CD8-positive, alpha-beta memory T cell (primary cell): Measurements from ENCODE around the gene MORC3. TPM values are rescaled to one million over a fixed set of nuclear protein-coding genes. Genes with fewer than 3 reads are reported as not detected.
"Not testable (repeated sequence)": the region's sequence is repeated elsewhere in the genome, so short reads cannot be mapped to it uniquely, and the experiment has no call there.

ENCODE experiments used
- CTCF ChIA-PET: fragments of 350-600 bp; sonication (Branson Sonifier 250); formaldehyde crosslinking; loops from one replicate; lab custom pipeline; 2021; ENCODE audit warnings: antibody characterized with exemption; lab: Charles Lee
- POLR2A ChIA-PET: fragments of 350-600 bp; sonication (Branson Sonifier 250); formaldehyde crosslinking; loops from one replicate; lab custom pipeline; 2021; ENCODE audit warnings: antibody characterized with exemption; lab: Charles Lee
- DNase-seq, 5 donors: peaks; one replicate each; pipeline versions ENCODE4 v3.0.0 to v3.0.0-alpha.2; 2020 to 2022; ENCODE audit warnings: mixed read lengths in 1 of 5
- H3K27ac ChIP-seq: one replicate; pipeline ENCODE4 v1.7.0; 2013; ENCODE audit warnings: low read depth, mild to moderate bottlenecking, low read length, moderate library complexity
- H3K27me3 ChIP-seq: 2 replicates; pipeline ENCODE4 v1.7.0; 2013; ENCODE audit warnings: low read length, mild to moderate bottlenecking; ENCODE audit not compliant: insufficient read depth, poor library complexity, severe bottlenecking
- H3K36me3 ChIP-seq: 2 replicates; pipeline ENCODE4 v1.7.0; 2013; ENCODE audit warnings: mild to moderate bottlenecking, low read length, moderate library complexity; ENCODE audit not compliant: insufficient read depth
- H3K4me1 ChIP-seq: 2 replicates; pipeline ENCODE4 v1.7.0; 2013; ENCODE audit warnings: mild to moderate bottlenecking, low read length, moderate library complexity; ENCODE audit not compliant: insufficient read depth
- H3K4me3 ChIP-seq: 2 replicates; pipeline ENCODE4 v1.7.0; 2013; ENCODE audit warnings: mild to moderate bottlenecking, low read length
- H3K9me3 ChIP-seq: 2 replicates; pipeline ENCODE4 v1.7.0; 2013; ENCODE audit warnings: mild to moderate bottlenecking, low read length
- H3K27ac Mint-ChIP-seq, 8 donors: one replicate each; pipeline ENCODE4 v1.8.0; 2020 to 2021; ENCODE audit warnings: mixed read lengths in 8 of 8, mild to moderate bottlenecking in 6 of 8, inconsistent platforms in 3 of 8, moderate library complexity in 3 of 8
- H3K27me3 Mint-ChIP-seq, 2 donors: one replicate each; pipeline ENCODE4 v1.8.0; 2020 to 2021; ENCODE audit warnings: mixed read lengths in 2 of 2, mild to moderate bottlenecking in 1 of 2, moderate library complexity in 1 of 2
- H3K36me3 Mint-ChIP-seq, 3 donors: one replicate each; pipeline ENCODE4 v1.8.0; 2020 to 2021; ENCODE audit warnings: mixed read lengths in 3 of 3, inconsistent platforms in 1 of 3, mild to moderate bottlenecking in 1 of 3
- H3K4me1 Mint-ChIP-seq, 3 donors: one replicate each; pipeline ENCODE4 v1.8.0; 2020 to 2021; ENCODE audit warnings: mixed read lengths in 3 of 3, inconsistent platforms in 1 of 3, mild to moderate bottlenecking in 1 of 3
- H3K4me3 Mint-ChIP-seq, 7 donors: one replicate each; pipeline ENCODE4 v1.8.0; 2020 to 2021; ENCODE audit warnings: mixed read lengths in 7 of 7, mild to moderate bottlenecking in 6 of 7, moderate library complexity in 4 of 7, inconsistent platforms in 2 of 7
- H3K9me3 Mint-ChIP-seq, 5 donors: one replicate each; pipeline ENCODE4 v1.8.0; 2020 to 2022; ENCODE audit warnings: mixed read lengths in 5 of 5, mild to moderate bottlenecking in 3 of 5, moderate library complexity in 2 of 5, inconsistent platforms in 1 of 5
- polyA plus RNA-seq: library from polyadenylated mRNA; unstranded; fragments of 300-500 nt; fragmentation: Illumina TruSeq; gene quantifications from one replicate; pipeline ENCODE4 v1.2.3, GENCODE V29; 2021
- total RNA-seq, 2 experiments: library from RNA; stranded (reverse); gene quantifications; one replicate each; pipeline ENCODE4 v1.2.3, GENCODE V29; 2021

The MORC3 gene
- total and polyA plus RNA-seq, 3 experiments from 2014 or later: 19.6 to 32.2 (median 23.0) TPM

- H3K36me3 Mint-ChIP-seq: peaks cover 1 to 12% (median 9%) of the 10 kb centered on the region in 3 donors
- H3K9me3 Mint-ChIP-seq: peaks cover 0 to 6% (median 0%) of the 10 kb centered on the region in 5 donors
- peaks cover 0 to 3% of the 10 kb centered on the region in 2 donors for H3K27me3 Mint-ChIP-seq
- peaks cover 4% of the 10 kb centered on the region for H3K4me1 ChIP-seq
- peaks cover 12 to 19% (median 14%) of the 10 kb centered on the region in 3 donors for H3K4me1 Mint-ChIP-seq
- H3K36me3 ChIP-seq: no peaks in the 10 kb centered on the region
- H3K4me3 ChIP-seq: no peak overlapping the region
- no peaks in the 10 kb centered on the region for H3K27me3 ChIP-seq
- no peak overlapping the region for H3K27ac Mint-ChIP-seq
- no peaks in the 10 kb centered on the region for H3K9me3 ChIP-seq
- POLR2A ChIA-PET: no interaction called here
- H3K4me3 Mint-ChIP-seq: no peak overlapping the region
- CTCF ChIA-PET: interaction anchor here (1.5 kb wide), 1 partner anchor 18 kb away, joined by 5 read pairs; no protein-coding TSS in a partner anchor
- no peak for DNase-seq
- H3K27ac ChIP-seq: no peak overlapping the region
These were observed 3.0 kb upstream of the MORC3 start for GRCh38 chr21:36316872-36317484.

- not testable (repeated sequence) for H3K9me3 ChIP-seq, H3K27me3 Mint-ChIP-seq, H3K36me3 ChIP-seq, DNase-seq, H3K4me1 ChIP-seq, H3K27me3 ChIP-seq, H3K9me3 Mint-ChIP-seq
- H3K4me1 Mint-ChIP-seq: peaks cover 24 to 39% (median 35%) of the 10 kb centered on the region in 3 donors
- ChIA-PET CTCF (interaction anchor here (0.7 to 3.6 kb wide), 17 partner anchors 8 to 169 kb away, joined by 3 to 30 read pairs (median 4); partner anchors contain the start of gene CHAF1B), POLR2A (interaction anchor here (0.6 to 4.4 kb wide), 11 partner anchors 10 to 184 kb away, joined by 3 to 66 read pairs (median 4); no protein-coding TSS in a partner anchor)
- H3K27ac Mint-ChIP-seq: peak overlapping the region in 7 of 8 donors; percentile 93 to 98 (median 95)
- H3K4me3 Mint-ChIP-seq: peak overlapping the region; percentile 86 to 96 (median 93)
- Histone ChIP-seq H3K4me3 (peak overlapping the region; percentile 74), H3K27ac (peak overlapping the region; percentile 81)
- H3K36me3 Mint-ChIP-seq: peaks cover 2 to 30% (median 6%) of the 10 kb centered on the region in 3 donors
These were observed 611 bp upstream of the MORC3 start for GRCh38 chr21:36319406-36319766.

GRCh38 chr21:36320421-36321324 lies 676 bp downstream of the MORC3 start:
- H3K27ac ChIP-seq: peak overlapping the region; percentile 81
- H3K27me3 Mint-ChIP-seq: peaks cover 0 to 3% of the 10 kb centered on the region in 2 donors
- H3K9me3 Mint-ChIP-seq: no peaks in the 10 kb centered on the region
- peak in 1 of 5 donors; percentile 31 for DNase-seq
- no peaks in the 10 kb centered on the region for H3K9me3 ChIP-seq
- H3K4me1 Mint-ChIP-seq: peaks cover 30 to 47% (median 43%) of the 10 kb centered on the region in 3 donors
- POLR2A ChIA-PET: interaction anchor here (0.6 to 4.4 kb wide), 15 partner anchors 9 to 168 kb away, joined by 3 to 66 read pairs (median 4); no protein-coding TSS in a partner anchor
- H3K27me3 ChIP-seq: no peaks in the 10 kb centered on the region
- H3K27ac Mint-ChIP-seq: peak overlapping the region; percentile 89 to 98 (median 94)
- CTCF ChIA-PET: interaction anchor here (0.7 to 3.6 kb wide), 22 partner anchors 9 to 170 kb away, joined by 3 to 30 read pairs (median 6); no protein-coding TSS in a partner anchor
- peak overlapping the region; percentile 86 to 96 (median 93) for H3K4me3 Mint-ChIP-seq
- H3K36me3 Mint-ChIP-seq: peaks cover 0 to 42% (median 3%) of the 10 kb centered on the region in 3 donors
- no peaks in the 10 kb centered on the region for H3K36me3 ChIP-seq
- peak overlapping the region; percentile 74 for H3K4me3 ChIP-seq
- peaks cover 10% of the 10 kb centered on the region for H3K4me1 ChIP-seq

- ChIA-PET POLR2A (interaction anchor here (0.5 to 4.4 kb wide), 11 partner anchors 8 to 166 kb away, joined by 3 to 66 read pairs (median 6); no protein-coding TSS in a partner anchor), CTCF (interaction anchor here (0.7 to 3.6 kb wide), 11 partner anchors 9 to 168 kb away, joined by 3 to 30 read pairs (median 6); no protein-coding TSS in a partner anchor)
- Mint-ChIP-seq H3K27me3 (peaks cover 0 to 1% of the 10 kb centered on the region in 2 donors), H3K9me3 (no peaks in the 10 kb centered on the region), H3K4me1 (peaks cover 30 to 50% (median 43%) of the 10 kb centered on the region in 3 donors), H3K36me3 (peaks cover 0 to 45% (median 3%) of the 10 kb centered on the region in 3 donors), H3K4me3 (peak overlapping the region; percentile 86 to 96 (median 93)), H3K27ac (peak overlapping the region; percentile 89 to 98 (median 94))
- peaks cover 10% of the 10 kb centered on the region for H3K4me1 ChIP-seq
- H3K9me3 ChIP-seq: no peaks in the 10 kb centered on the region
- no peaks in the 10 kb centered on the region for H3K36me3 ChIP-seq
- DNase-seq: peak in 1 of 5 donors; percentile 32
- peak overlapping the region; percentile 74 for H3K4me3 ChIP-seq
- H3K27me3 ChIP-seq: no peaks in the 10 kb centered on the region
- H3K27ac ChIP-seq: peak overlapping the region; percentile 81
These were observed 1.5 kb downstream of the MORC3 start for GRCh38 chr21:36321325-36322082.

- Mint-ChIP-seq H3K9me3 (no peaks in the 10 kb centered on the region), H3K27ac (peak overlapping the region in 7 of 8 donors; percentile 89 to 98 (median 95)), H3K36me3 (peaks cover 0 to 46% (median 3%) of the 10 kb centered on the region in 3 donors), H3K4me3 (peak overlapping the region; percentile 86 to 96 (median 93)), H3K27me3 (peaks cover 0 to 1% of the 10 kb centered on the region in 2 donors), H3K4me1 (peaks cover 30 to 53% (median 43%) of the 10 kb centered on the region in 3 donors)
- ChIA-PET POLR2A (interaction anchor here (0.5 to 4.4 kb wide), 4 partner anchors 24 to 38 kb away, joined by 6 to 66 read pairs (median 36); no protein-coding TSS in a partner anchor), CTCF (interaction anchor here (1.0 to 3.6 kb wide), 5 partner anchors 8 to 61 kb away, joined by 3 to 30 read pairs (median 6); no protein-coding TSS in a partner anchor)
- H3K36me3 ChIP-seq: no peaks in the 10 kb centered on the region
- no peaks in the 10 kb centered on the region for H3K27me3 ChIP-seq
- no peaks in the 10 kb centered on the region for H3K9me3 ChIP-seq
- H3K4me1 ChIP-seq: peaks cover 10% of the 10 kb centered on the region
- H3K27ac ChIP-seq: peak overlapping the region; percentile 81
- H3K4me3 ChIP-seq: peak overlapping the region; percentile 74
- DNase-seq: no peak
These were observed 2.1 kb downstream of the MORC3 start for GRCh38 chr21:36322083-36322424.

- DNase-seq: no peak
- H3K4me1 Mint-ChIP-seq: peaks cover 34 to 62% (median 43%) of the 10 kb centered on the region in 3 donors
- H3K9me3 ChIP-seq: no peaks in the 10 kb centered on the region
- H3K4me3 Mint-ChIP-seq: peak overlapping the region; percentile 12 to 86 (median 57)
- peak overlapping the region; percentile 21 for H3K27ac ChIP-seq
- no peaks in the 10 kb centered on the region for H3K27me3 Mint-ChIP-seq
- peaks cover 0 to 47% (median 3%) of the 10 kb centered on the region in 3 donors for H3K36me3 Mint-ChIP-seq
- POLR2A ChIA-PET: interaction anchor here (0.7 to 4.4 kb wide), 2 partner anchors 34 to 945 kb away, joined by 3 to 65 read pairs; no protein-coding TSS in a partner anchor
- no peaks in the 10 kb centered on the region for H3K27me3 ChIP-seq
- H3K4me1 ChIP-seq: peaks cover 20% of the 10 kb centered on the region
- no peaks in the 10 kb centered on the region for H3K36me3 ChIP-seq
- CTCF ChIA-PET: interaction anchor here (0.8 to 2.4 kb wide), 2 partner anchors 7 to 64 kb away, joined by 3 to 6 read pairs; no protein-coding TSS in a partner anchor
- peak overlapping the region in 7 of 8 donors; percentile 41 to 94 (median 73) for H3K27ac Mint-ChIP-seq
- no peaks in the 10 kb centered on the region for H3K9me3 Mint-ChIP-seq
- no peak overlapping the region for H3K4me3 ChIP-seq
These were observed 3.0 kb downstream of the MORC3 start for GRCh38 chr21:36323032-36323431.
